Naive thymus-derived CD4-positive, alpha-beta T cell (primary cell): ENCODE results near the gene DFFA. TPM values are rescaled to one million over a fixed set of nuclear protein-coding genes. Genes with fewer than 3 reads are reported as not detected.
"Not testable (repeated sequence)": the region's sequence is repeated elsewhere in the genome, so short reads cannot be mapped to it uniquely, and the experiment has no call there.

ENCODE experiments used
- ATAC-seq: fragments of 150-1000 bp; cut with Tn5 transposase; 2 replicates; pipeline ENCODE4 v1.10.0; 2021; ENCODE audit warnings: mild to moderate bottlenecking, moderate library complexity
- CTCF ChIA-PET: fragments of 350-600 bp; sonication (Branson Sonifier 250); formaldehyde crosslinking; loops from one replicate; lab custom pipeline; 2021; ENCODE audit warnings: antibody characterized with exemption; lab: Charles Lee
- POLR2A ChIA-PET: fragments of 350-600 bp; sonication (Branson Sonifier 250); formaldehyde crosslinking; loops from one replicate; lab custom pipeline; 2021; ENCODE audit warnings: antibody characterized with exemption, inconsistent platforms; lab: Charles Lee
- DNase-seq, 9 donors: peaks; one replicate each; pipeline versions ENCODE4 v3.0.0 to v3.0.0-alpha.2; 2020 to 2022; ENCODE audit warnings: mixed read lengths in 1 of 9
- H3K27ac ChIP-seq: one replicate; pipeline ENCODE4 v1.7.0; 2013; ENCODE audit warnings: mild to moderate bottlenecking, low read depth, low read length, moderate library complexity
- H3K27me3 ChIP-seq, 2 donors: one replicate each; pipeline ENCODE4 v1.7.0; 2013; ENCODE audit warnings: low read length in 2 of 2, mild to moderate bottlenecking in 2 of 2, moderate library complexity in 2 of 2; ENCODE audit not compliant: control insufficient read depth in 2 of 2, insufficient read depth in 2 of 2
- H3K36me3 ChIP-seq, 3 experiments: 1 replicate in 2 of 3; 2 replicates in 1 of 3; pipeline ENCODE4 v1.7.0; 2013; ENCODE audit warnings: low read length in 3 of 3, mild to moderate bottlenecking in 3 of 3, moderate library complexity in 1 of 3; ENCODE audit not compliant: insufficient read depth in 3 of 3, control insufficient read depth in 2 of 3
- H3K4me1 ChIP-seq, 2 donors: one replicate each; pipeline ENCODE4 v1.7.0; 2013; ENCODE audit warnings: low read length in 2 of 2, mild to moderate bottlenecking in 2 of 2, moderate library complexity in 1 of 2; ENCODE audit not compliant: control insufficient read depth in 2 of 2, insufficient read depth in 2 of 2
- H3K4me3 ChIP-seq: 2 replicates; pipeline ENCODE4 v1.7.0; 2013; ENCODE audit warnings: mild to moderate bottlenecking, low read length
- H3K9me3 ChIP-seq, 3 experiments: 1 replicate in 2 of 3; 2 replicates in 1 of 3; pipeline ENCODE4 v1.7.0; 2013; ENCODE audit warnings: low read length in 3 of 3; ENCODE audit not compliant: control insufficient read depth in 2 of 3
- H3K27ac Mint-ChIP-seq, 9 donors: one replicate each; pipeline ENCODE4 v1.8.0; 2020 to 2022; ENCODE audit warnings: mixed read lengths in 9 of 9, mild to moderate bottlenecking in 8 of 9, moderate library complexity in 5 of 9, inconsistent platforms in 2 of 9
- H3K27me3 Mint-ChIP-seq, 5 donors: one replicate each; pipeline ENCODE4 v1.8.0; 2021 to 2022; ENCODE audit warnings: mixed read lengths in 5 of 5, mild to moderate bottlenecking in 1 of 5
- H3K36me3 Mint-ChIP-seq, 5 donors: one replicate each; pipeline ENCODE4 v1.8.0; 2020 to 2022; ENCODE audit warnings: mixed read lengths in 5 of 5, mild to moderate bottlenecking in 3 of 5, inconsistent platforms in 1 of 5
- H3K4me1 Mint-ChIP-seq, 7 donors: one replicate each; pipeline ENCODE4 v1.8.0; 2020 to 2022; ENCODE audit warnings: mixed read lengths in 7 of 7, mild to moderate bottlenecking in 3 of 7, inconsistent platforms in 1 of 7
- H3K4me3 Mint-ChIP-seq, 10 donors: one replicate each; pipeline ENCODE4 v1.8.0; 2020 to 2022; ENCODE audit warnings: mild to moderate bottlenecking in 10 of 10, mixed read lengths in 10 of 10, moderate library complexity in 6 of 10, inconsistent platforms in 2 of 10
- H3K9me3 Mint-ChIP-seq, 11 donors: one replicate each; pipeline ENCODE4 v1.8.0; 2020 to 2022; ENCODE audit warnings: mixed read lengths in 11 of 11, mild to moderate bottlenecking in 4 of 11, inconsistent platforms in 1 of 11, moderate library complexity in 1 of 11
- intact Hi-C, 2 donors: fragments of 100-400 bp; cut with micrococcal nuclease; formaldehyde crosslinking; loops; one replicate each; pipeline ENCODE4 v1.15.1; 2023
- polyA plus RNA-seq, 2 donors: library from polyadenylated mRNA; unstranded; fragments of 300-500 nt; fragmentation: Illumina TruSeq; gene quantifications; one replicate each; pipeline ENCODE4 v1.2.3, GENCODE V29; 2021
- total RNA-seq, 6 experiments: library from RNA in 5 of 6; stranded (reverse) in 5 of 6; gene quantifications; 1 replicate in 5 of 6; 2 replicates in 1 of 6; pipeline ENCODE4 v1.2.3 and lab custom pipeline; 2021 to 2026

DFFA gene
- total and polyA plus RNA-seq, 7 experiments from 2014 or later, result 13.5 to 36.7 (median 23.4) TPM

DNA sequence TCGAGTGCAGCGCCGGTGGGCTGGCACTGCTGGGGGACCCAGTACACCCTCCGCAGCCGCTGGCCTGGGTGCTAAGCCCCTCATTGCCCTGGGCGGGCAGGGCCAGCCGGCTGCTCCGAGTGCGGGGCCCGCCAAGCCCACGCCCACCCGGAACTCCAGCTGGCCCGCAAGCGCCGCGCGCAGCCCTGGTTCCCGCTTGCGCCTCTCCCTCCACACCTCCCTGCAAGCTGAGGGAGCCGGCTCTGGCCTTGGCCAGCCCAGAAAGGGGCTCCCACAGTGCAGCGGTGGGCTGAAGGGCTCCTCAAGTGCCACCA, 45.8 kb downstream of the DFFA start:
- H3K4me1 Mint-ChIP-seq, result peaks cover 0 to 22% (median 20%) of the 10 kb centered on the region in 7 donors
- CTCF ChIA-PET, result interaction anchor here (1.2 to 1.5 kb wide), 2 partner anchors 216 to 439 kb away, joined by 3 read pairs; partner anchors contain the start of gene KIF1B
- intact Hi-C loops, H3K4me1 ChIP-seq, H3K27ac ChIP-seq, H3K27me3 Mint-ChIP-seq, H3K36me3 Mint-ChIP-seq, H3K27ac Mint-ChIP-seq, H3K9me3 ChIP-seq, H3K4me3 Mint-ChIP-seq, H3K4me3 ChIP-seq, H3K27me3 ChIP-seq, H3K36me3 ChIP-seq, H3K9me3 Mint-ChIP-seq, POLR2A ChIA-PET, DNase-seq, ATAC-seq: not testable (repeated sequence)

DNA sequence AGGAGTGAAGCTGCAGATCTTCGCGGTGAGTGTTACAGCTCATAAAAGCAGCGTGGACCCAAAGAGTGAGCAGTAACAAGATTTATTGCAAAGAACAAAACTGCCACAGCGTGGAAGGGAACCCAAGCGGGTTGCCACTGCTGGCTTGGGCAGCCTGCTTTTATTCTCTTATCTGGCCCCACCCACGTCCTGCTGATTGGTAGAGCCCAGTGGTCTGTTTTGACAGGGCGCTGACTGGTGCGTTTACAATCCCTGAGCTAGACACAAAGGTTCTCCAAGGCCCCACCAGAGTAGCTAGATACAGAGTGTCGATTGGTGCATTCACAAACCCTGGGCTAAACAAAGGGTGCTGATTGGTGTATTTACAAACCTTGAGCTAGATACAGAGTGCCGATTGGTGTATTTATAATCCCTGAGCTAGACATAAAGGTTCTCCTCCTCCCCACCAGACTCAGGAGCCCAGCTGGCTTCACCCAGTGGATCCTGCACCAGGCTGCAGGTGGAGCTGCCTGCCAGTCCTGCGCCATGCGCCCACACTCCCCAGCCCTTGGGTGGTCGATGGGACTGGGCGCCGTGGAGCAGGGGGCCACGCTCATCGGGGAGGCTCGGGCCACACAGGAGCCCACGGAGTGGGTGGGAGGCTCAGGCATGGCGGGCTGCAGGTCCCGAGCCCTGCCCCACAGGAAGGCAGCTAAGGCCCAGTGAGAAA, 46.3 kb downstream of the DFFA start:
- H3K4me1 ChIP-seq, H3K36me3 ChIP-seq, H3K27ac ChIP-seq, H3K4me3 ChIP-seq, ATAC-seq, H3K9me3 Mint-ChIP-seq, H3K27me3 ChIP-seq, H3K36me3 Mint-ChIP-seq, intact Hi-C loops, DNase-seq, H3K4me3 Mint-ChIP-seq, POLR2A ChIA-PET, H3K9me3 ChIP-seq, H3K27me3 Mint-ChIP-seq: not testable (repeated sequence)
- Mint-ChIP-seq H3K4me1 (peaks cover 0 to 17% (median 14%) of the 10 kb centered on the region in 7 donors), H3K27ac (peak overlapping the region in 1 of 9 donors; percentile 9)
- CTCF ChIA-PET, result interaction anchor here (1.2 to 1.5 kb wide), 2 partner anchors 216 to 439 kb away, joined by 3 read pairs; partner anchors contain the start of gene KIF1B

DNA sequence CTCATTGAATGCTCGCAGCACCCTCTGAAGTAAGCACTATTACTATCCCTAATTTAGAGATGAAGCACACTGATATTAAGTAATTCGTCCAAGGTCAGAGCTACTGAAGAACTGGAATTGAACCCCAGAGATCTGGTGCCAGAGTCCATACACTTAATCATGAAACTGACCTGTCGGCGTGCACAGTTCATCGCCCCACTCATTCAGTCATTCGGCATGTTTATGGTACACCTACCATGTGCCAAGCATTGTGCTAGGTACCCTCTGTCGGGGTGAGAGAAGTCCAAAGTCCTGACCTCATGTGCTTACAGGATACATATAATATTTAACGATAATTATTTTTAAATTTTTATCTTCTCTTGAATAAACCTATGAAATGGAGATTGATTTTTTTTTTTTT, 47.7 kb downstream of the DFFA start:
- peaks cover 0 to 10% (median 4%) of the 10 kb centered on the region in 7 donors for H3K4me1 Mint-ChIP-seq
- peaks cover 3 to 10% (median 3%) of the 10 kb centered on the region in 5 donors for H3K36me3 Mint-ChIP-seq
- Histone ChIP-seq H3K4me3 (no peak overlapping the region), H3K36me3 (peaks cover 0 to 10% (median 0%) of the 10 kb centered on the region in 3 experiments), H3K9me3 (no peaks in the 10 kb centered on the region), H3K4me1 (peaks cover 0 to 3% of the 10 kb centered on the region in 2 donors), H3K27me3 (no peaks in the 10 kb centered on the region), H3K27ac (no peak overlapping the region)
- CTCF ChIA-PET, result interaction anchor here (0.7 to 1.0 kb wide), 2 partner anchors 84 to 215 kb away, joined by 3 read pairs; no protein-coding TSS in a partner anchor
- intact Hi-C loops, result loop anchor here in 1 of 2 donors (1.0 kb wide), 1 partner anchor 47 kb away; no protein-coding TSS in a partner anchor
- DNase-seq (no peak), ATAC-seq (no peak)
- H3K4me3 Mint-ChIP-seq, result no peak overlapping the region
- no peaks in the 10 kb centered on the region for H3K27me3 Mint-ChIP-seq
- H3K9me3 Mint-ChIP-seq, result no peaks in the 10 kb centered on the region
- H3K27ac Mint-ChIP-seq, result no peak overlapping the region
- POLR2A ChIA-PET, result no interaction called here

DNA sequence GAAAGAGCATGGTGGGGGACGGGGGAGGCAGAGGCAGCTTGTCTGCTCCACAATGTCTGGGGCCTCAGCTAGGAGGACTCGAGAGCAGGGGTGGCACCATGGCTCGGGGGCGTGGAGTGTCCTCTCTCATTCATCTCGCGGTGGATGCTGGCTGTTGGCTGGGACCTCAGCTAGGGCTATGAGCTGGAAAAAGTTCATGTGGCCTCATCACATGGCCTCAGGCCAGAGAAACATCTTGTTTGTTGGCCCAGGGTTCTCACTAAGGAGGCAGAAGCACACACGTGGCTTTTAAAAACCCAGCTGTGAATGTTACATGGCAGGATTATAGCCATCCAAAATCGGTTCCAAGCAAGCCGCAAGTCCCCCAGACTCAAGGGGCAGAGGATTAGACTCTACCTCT, 48.3 kb downstream of the DFFA start:
- Histone ChIP-seq H3K9me3 (no peaks in the 10 kb centered on the region), H3K27me3 (no peaks in the 10 kb centered on the region), H3K4me3 (no peak overlapping the region), H3K36me3 (peaks cover 0 to 16% (median 3%) of the 10 kb centered on the region in 3 experiments), H3K4me1 (no peaks in the 10 kb centered on the region), H3K27ac (no peak overlapping the region)
- intact Hi-C loops, result loop anchor here in 1 of 2 donors (1.0 kb wide), 1 partner anchor 47 kb away; no protein-coding TSS in a partner anchor
- H3K27ac Mint-ChIP-seq, result no peak overlapping the region
- peaks cover 6 to 15% (median 9%) of the 10 kb centered on the region in 5 donors for H3K36me3 Mint-ChIP-seq
- no peaks in the 10 kb centered on the region for H3K27me3 Mint-ChIP-seq
- peaks cover 0 to 8% (median 3%) of the 10 kb centered on the region in 7 donors for H3K4me1 Mint-ChIP-seq
- ChIA-PET POLR2A (no interaction called here), CTCF (interaction anchor here (1.0 kb wide), 1 partner anchor 215 kb away, joined by 3 read pairs; no protein-coding TSS in a partner anchor)
- ATAC-seq (no peak), DNase-seq (no peak)
- H3K4me3 Mint-ChIP-seq, result no peak overlapping the region
- no peaks in the 10 kb centered on the region for H3K9me3 Mint-ChIP-seq

DNA sequence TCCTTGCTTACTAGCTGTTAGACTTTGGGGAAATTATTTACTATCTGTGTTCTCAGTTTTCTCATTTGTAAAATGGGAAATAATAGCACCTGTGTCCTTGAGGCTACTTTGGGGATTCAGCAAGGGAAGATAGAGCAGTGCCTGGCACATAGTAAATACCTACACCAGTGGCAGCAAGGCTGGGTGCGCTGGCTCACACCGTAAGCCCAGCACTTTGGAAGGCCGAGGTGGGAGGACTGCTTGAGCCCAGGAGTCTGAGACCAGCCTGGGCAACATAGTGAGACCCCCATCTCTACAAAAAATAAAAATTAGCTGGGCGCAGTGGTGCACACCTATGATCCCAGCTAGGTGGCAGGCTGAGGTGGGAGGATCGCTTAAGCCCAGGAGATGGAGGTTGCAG, 50.7 kb downstream of the DFFA start:
- Mint-ChIP-seq H3K36me3 (peaks cover 7 to 34% (median 15%) of the 10 kb centered on the region in 5 donors), H3K9me3 (no peaks in the 10 kb centered on the region), H3K27ac (no peak overlapping the region), H3K4me3 (no peak overlapping the region), H3K4me1 (no peaks in the 10 kb centered on the region), H3K27me3 (no peaks in the 10 kb centered on the region)
- H3K4me3 ChIP-seq, result no peak overlapping the region
- H3K9me3 ChIP-seq, result no peaks in the 10 kb centered on the region
- ChIA-PET POLR2A (no interaction called here), CTCF (no interaction called here)
- peaks cover 0 to 37% (median 3%) of the 10 kb centered on the region in 3 experiments for H3K36me3 ChIP-seq
- DNase-seq (no peak), ATAC-seq (no peak)
- H3K27ac ChIP-seq, result no peak overlapping the region
- no peaks in the 10 kb centered on the region for H3K4me1 ChIP-seq
- H3K27me3 ChIP-seq, result no peaks in the 10 kb centered on the region
- intact Hi-C loops, result no loop called here

DNA sequence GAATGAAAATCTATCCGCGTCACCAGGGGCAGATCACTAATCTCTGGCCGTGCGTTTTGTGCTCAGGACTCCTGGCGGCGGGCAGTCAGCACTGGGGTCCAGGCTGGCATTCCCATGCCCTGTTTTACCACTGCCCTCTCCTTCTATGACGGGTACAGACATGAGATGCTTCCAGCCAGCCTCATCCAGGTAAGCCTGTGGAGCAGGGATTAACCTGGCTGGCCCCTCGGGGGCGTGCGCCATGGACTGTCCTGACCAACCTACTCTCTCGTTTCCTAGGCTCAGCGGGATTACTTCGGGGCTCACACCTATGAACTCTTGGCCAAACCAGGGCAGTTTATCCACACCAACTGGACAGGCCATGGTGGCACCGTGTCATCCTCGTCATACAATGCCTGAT, 53.0 kb downstream of the DFFA start:
- Mint-ChIP-seq H3K27me3 (no peaks in the 10 kb centered on the region), H3K4me3 (no peak overlapping the region), H3K9me3 (no peaks in the 10 kb centered on the region), H3K36me3 (peaks cover 7 to 46% (median 20%) of the 10 kb centered on the region in 5 donors), H3K4me1 (peaks cover 0 to 15% (median 7%) of the 10 kb centered on the region in 7 donors), H3K27ac (peak overlapping the region in 1 of 9 donors; percentile 49)
- Histone ChIP-seq H3K9me3 (no peaks in the 10 kb centered on the region), H3K36me3 (peaks cover 0 to 47% (median 3%) of the 10 kb centered on the region in 3 experiments), H3K4me1 (no peaks in the 10 kb centered on the region), H3K27me3 (no peaks in the 10 kb centered on the region), H3K27ac (no peak overlapping the region), H3K4me3 (no peak overlapping the region)
- ATAC-seq (no peak), DNase-seq (no peak)
- CTCF ChIA-PET, result no interaction called here
- intact Hi-C loops, result no loop called here
- POLR2A ChIA-PET, result no interaction called here
